Upper lobe of right lung (tissue), 1 donor: ENCODE measurements around the gene NDUFS4. TPM values are rescaled to one million over a fixed set of nuclear protein-coding genes. Genes with fewer than 3 reads are reported as not detected.

Experiments
- ATAC-seq: fragments of 200-7000 bp; cut with Tn5 transposase; one replicate; pipeline ENCODE4 v1.9.1; 2020; ENCODE audit warnings: mild to moderate bottlenecking, moderate library complexity
- DNase-seq: peaks from one replicate; pipeline ENCODE4 v3.0.0-alpha.2; 2020
- H3K27ac ChIP-seq: fragments of 200-600 bp; one replicate; pipeline ENCODE4 v1.8.0; 2022
- H3K27me3 ChIP-seq: fragments of 200-600 bp; one replicate; pipeline ENCODE4 v1.8.0; 2022; ENCODE audit warnings: mild to moderate bottlenecking
- H3K36me3 ChIP-seq: fragments of 200-600 bp; one replicate; pipeline ENCODE4 v1.8.0; 2022
- H3K4me1 ChIP-seq: fragments of 200-600 bp; one replicate; pipeline ENCODE4 v1.8.0; 2022
- H3K4me3 ChIP-seq: fragments of 200-600 bp; one replicate; pipeline ENCODE4 v1.8.0; 2022; ENCODE audit warnings: mild to moderate bottlenecking
- H3K9me3 ChIP-seq: fragments of 200-600 bp; one replicate; pipeline ENCODE4 v1.8.0; 2022
- CTCF ChIP-seq: fragments of 200-600 bp; IDR thresholded peaks from one replicate; pipeline ENCODE4 v1.8.0; 2022; ENCODE audit warnings: antibody characterized with exemption
- intact Hi-C: fragments of 100-400 bp; cut with DNase I; formaldehyde crosslinking; loops from one replicate; pipeline ENCODE4 v1.11.0; 2022
- total RNA-seq: library from RNA; stranded (reverse); fragmentation: NEBNext Ultra II Directional; extraction: Animal tissue kit (Norgen Biotek cat#: 25700); gene quantifications from one replicate; pipeline ENCODE4 v1.2.1, GENCODE V29; 2021
- donor health status: DM: no; HTN: yes; CAD: no; lungs with severe emphysema.

Gene NDUFS4
- total RNA-seq, 1 donor from 2014 or later, result 54.1 TPM

DNA sequence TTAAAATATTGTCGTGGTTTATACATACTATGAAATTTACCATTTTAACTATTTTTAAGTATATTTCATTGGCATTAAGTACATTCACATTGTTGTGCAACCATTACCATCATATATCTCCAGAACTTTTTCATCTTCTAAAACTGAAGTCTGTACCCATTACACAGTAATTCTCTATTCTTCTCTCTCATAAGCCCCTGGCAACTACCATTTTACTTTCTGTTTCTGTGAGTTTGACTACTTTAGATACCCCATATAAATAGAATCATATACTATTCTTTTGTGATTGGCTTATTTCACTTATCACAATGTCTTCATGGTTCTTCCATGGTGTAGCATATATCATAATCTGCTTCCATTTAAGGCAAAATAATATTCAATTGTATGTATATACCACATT lies 30.3 kb downstream of the NDUFS4 start:
- Histone ChIP-seq H3K27ac (no peak overlapping the region), H3K4me1 (peaks cover 4% of the 10 kb centered on the region), H3K9me3 (no peaks in the 10 kb centered on the region), H3K4me3 (no peak overlapping the region), H3K36me3 (no peaks in the 10 kb centered on the region), H3K27me3 (no peaks in the 10 kb centered on the region)
- no peak for DNase-seq
- intact Hi-C loops, result no loop called here
- TF ChIP-seq CTCF, result no peak
- no peak for ATAC-seq

- intact Hi-C loops, result no loop called here
Observed at GRCh38 chr5:53594419-53594818, 34.0 kb downstream of the NDUFS4 start.

GRCh38 chr5:53597894-53598293 lies 37.5 kb downstream of the NDUFS4 start:
- Histone ChIP-seq H3K4me3 (no peak overlapping the region), H3K9me3 (no peaks in the 10 kb centered on the region), H3K36me3 (no peaks in the 10 kb centered on the region), H3K4me1 (peaks cover 6% of the 10 kb centered on the region), H3K27me3 (no peaks in the 10 kb centered on the region), H3K27ac (no peak overlapping the region)
- TF ChIP-seq CTCF, result no peak
- intact Hi-C loops, result no loop called here
- ATAC-seq (no peak), DNase-seq (no peak)

More at GRCh38 chr5:53594419-53594818, 34.0 kb downstream of the NDUFS4 start:
- no peak for ATAC-seq
- H3K4me1 ChIP-seq, result peaks cover 4% of the 10 kb centered on the region
- H3K9me3 ChIP-seq, result no peaks in the 10 kb centered on the region
- no peaks in the 10 kb centered on the region for H3K36me3 ChIP-seq
- no peaks in the 10 kb centered on the region for H3K27me3 ChIP-seq
- no peak overlapping the region for H3K4me3 ChIP-seq
- DNase-seq, result no peak
- no peak for TF ChIP-seq CTCF
- no peak overlapping the region for H3K27ac ChIP-seq

DNA sequence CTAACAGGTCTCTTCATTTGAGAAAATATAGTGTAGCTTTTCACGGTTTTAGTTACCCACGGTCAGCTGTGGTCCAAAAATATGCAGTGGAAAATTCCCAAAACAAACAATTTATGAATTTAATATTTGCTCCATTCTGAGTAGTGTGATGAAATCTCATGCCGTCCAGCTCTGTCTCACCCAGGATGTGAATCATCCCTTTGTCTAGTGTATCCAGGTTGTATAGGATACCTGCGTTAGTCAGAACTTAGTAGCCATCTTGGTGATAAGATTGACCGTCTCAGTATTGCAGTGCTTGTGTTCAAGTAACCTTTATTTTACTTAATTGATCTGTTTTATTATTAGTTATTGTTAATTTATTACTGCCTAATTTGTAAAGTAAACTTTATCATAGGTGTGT lies 41.1 kb downstream of the NDUFS4 start:
- Histone ChIP-seq H3K27me3 (no peaks in the 10 kb centered on the region), H3K36me3 (peaks cover 16% of the 10 kb centered on the region), H3K27ac (no peak overlapping the region), H3K4me1 (peaks cover 11% of the 10 kb centered on the region), H3K4me3 (no peak overlapping the region), H3K9me3 (no peaks in the 10 kb centered on the region)
- no peak for ATAC-seq
- DNase-seq, result no peak
- intact Hi-C loops, result no loop called here
- TF ChIP-seq CTCF, result no peak

DNA sequence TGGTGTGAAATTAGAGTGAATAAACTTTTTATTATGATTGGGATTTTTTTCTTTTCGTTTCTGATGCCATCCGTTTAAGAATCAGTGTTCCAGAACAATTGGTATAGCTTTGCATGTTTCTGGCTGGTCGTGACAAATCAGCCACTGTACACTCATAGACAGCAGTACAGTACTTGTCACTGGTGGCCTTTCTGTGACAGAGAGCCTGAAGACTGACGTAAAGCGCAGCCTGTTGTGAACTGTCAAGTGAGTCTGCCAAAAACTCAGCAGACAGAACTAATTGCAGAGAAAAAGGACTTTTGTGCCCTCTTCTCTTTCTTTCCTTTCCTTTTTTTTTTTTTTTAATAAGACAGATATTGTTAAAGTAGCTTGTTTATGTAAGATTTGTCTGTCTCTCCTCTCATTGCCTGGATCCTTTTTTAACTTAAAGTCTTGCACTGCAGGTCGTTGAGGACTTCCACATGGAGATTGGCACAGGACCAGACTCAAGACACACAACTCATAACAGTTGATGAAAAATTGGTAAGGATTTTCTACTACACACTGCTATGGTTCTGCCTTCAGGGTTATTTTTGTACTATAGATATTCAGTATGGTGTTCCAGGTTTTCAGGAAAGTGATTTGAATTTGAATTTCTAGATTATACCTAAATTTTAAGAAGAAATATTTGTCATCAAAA lies 42.7 kb downstream of the NDUFS4 start:
- Histone ChIP-seq H3K9me3 (no peaks in the 10 kb centered on the region), H3K27ac (no peak overlapping the region), H3K4me1 (peaks cover 11% of the 10 kb centered on the region), H3K27me3 (no peaks in the 10 kb centered on the region), H3K4me3 (no peak overlapping the region), H3K36me3 (peaks cover 19% of the 10 kb centered on the region)
- TF ChIP-seq CTCF, result no peak
- intact Hi-C loops, result no loop called here
- DNase-seq, result no peak
- ATAC-seq, result no peak

GRCh38 chr5:53604309-53604708 lies 43.9 kb downstream of the NDUFS4 start:
- no peak for ATAC-seq
- intact Hi-C loops, result no loop called here
- TF ChIP-seq CTCF, result no peak
- Histone ChIP-seq H3K36me3 (peaks cover 28% of the 10 kb centered on the region), H3K4me1 (peaks cover 11% of the 10 kb centered on the region), H3K4me3 (no peak overlapping the region), H3K9me3 (no peaks in the 10 kb centered on the region), H3K27me3 (no peaks in the 10 kb centered on the region), H3K27ac (no peak overlapping the region)
- no peak for DNase-seq
